ENCODE results near the gene DUSP28. TPM values are rescaled to one million over a fixed set of nuclear protein-coding genes. Genes with fewer than 3 reads are reported as not detected.

DUSP28 gene
- total and polyA plus RNA-seq, 2 of the 13 experiments (the other 11 are each of a cell fraction or from before 2014, with no cell fraction given) = 5.2 to 8.6 TPM

DNA sequence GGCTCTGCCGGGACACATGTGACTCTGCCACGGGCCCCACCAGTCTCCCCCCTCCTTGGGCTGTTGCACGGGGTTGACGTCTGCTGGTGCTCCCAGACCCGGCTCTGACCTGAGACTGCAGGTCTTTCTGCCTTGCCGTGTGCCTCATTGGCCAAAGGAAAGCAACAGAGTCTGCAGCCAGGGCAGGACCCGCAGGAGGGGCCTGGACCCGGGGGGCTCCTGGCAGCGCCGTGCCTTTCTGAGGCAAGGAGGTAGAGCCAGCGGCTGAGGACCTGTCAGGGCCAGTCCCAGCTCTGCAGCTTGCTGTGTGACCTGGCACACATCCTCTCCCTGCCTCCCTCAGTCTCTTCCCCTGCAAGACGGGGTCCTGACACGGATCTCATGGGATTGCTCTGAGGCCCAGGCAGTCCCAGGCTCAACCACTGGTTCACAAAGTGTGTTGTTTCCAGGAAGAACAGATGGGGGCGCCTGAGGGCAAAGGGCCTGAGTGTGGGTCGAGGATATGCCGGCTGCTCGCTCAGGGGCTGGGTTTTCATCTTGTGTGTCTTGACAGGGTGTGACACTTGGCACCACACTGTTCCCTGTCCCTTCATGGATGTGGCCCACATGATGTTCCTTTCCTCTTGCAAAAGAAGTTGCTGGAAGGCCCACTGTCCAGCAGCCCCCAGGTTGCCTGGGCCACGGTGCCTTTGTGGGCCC, 35.4 kb downstream of the DUSP28 start (continued):
- TF ChIP-seq ZNF749 (CRISPR knock-in tag; IDR thresholded peaks at IDR 0.05; ENCODE audit: borderline replicate concordance) (no peak), SMARCE1 (IDR thresholded peaks at IDR 0.05; ENCODE audit: borderline replicate concordance) (no peak), ZIK1 (CRISPR knock-in tag; IDR thresholded peaks at IDR 0.05; ENCODE audit: borderline replicate concordance, low read depth) (0 out of 2 replicates have a peak, but pooled peaks have one; percentile 59), KAT2B (IDR thresholded peaks at IDR 0.05; ENCODE audit: borderline replicate concordance, low read depth, low read length) (no peak), SSRP1 (CRISPR knock-in tag; IDR thresholded peaks at IDR 0.05) (no peak), ZNF607 (CRISPR knock-in tag; IDR thresholded peaks at IDR 0.05; ENCODE audit: borderline replicate concordance) (no peak), KDM4B (CRISPR knock-in tag; IDR thresholded peaks at IDR 0.05) (no peak), ZNF605 (CRISPR knock-in tag; IDR thresholded peaks at IDR 0.05) (no peak), XRCC5 (optimal IDR thresholded peaks at IDR 0.05; ENCODE audit: low read length) (peak; percentile 56), ZNF451 (CRISPR knock-in tag; IDR thresholded peaks at IDR 0.05) (peak; percentile 77; the same call in 1 of the 2 replicates), KLF13 (CRISPR knock-in tag; IDR thresholded peaks at IDR 0.05) (no peak), XBP1 (CRISPR knock-in tag; IDR thresholded peaks at IDR 0.05) (no peak)
- TF ChIP-seq, protein P1, sequence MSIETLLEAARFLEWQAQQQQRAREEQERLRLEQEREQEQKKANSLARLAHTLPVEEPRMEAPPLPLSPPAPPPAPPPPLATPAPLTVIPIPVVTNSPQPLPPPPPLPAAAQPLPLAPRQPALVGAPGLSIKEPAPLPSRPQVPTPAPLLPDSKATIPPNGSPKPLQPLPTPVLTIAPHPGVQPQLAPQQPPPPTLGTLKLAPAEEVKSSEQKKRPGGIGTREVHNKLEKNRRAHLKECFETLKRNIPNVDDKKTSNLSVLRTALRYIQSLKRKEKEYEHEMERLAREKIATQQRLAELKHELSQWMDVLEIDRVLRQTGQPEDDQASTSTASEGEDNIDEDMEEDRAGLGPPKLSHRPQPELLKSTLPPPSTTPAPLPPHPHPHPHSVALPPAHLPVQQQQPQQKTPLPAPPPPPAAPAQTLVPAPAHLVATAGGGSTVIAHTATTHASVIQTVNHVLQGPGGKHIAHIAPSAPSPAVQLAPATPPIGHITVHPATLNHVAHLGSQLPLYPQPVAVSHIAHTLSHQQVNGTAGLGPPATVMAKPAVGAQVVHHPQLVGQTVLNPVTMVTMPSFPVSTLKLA (IDR thresholded peaks at IDR 0.05) = no peak
- TF ChIP-seq, protein P2, sequence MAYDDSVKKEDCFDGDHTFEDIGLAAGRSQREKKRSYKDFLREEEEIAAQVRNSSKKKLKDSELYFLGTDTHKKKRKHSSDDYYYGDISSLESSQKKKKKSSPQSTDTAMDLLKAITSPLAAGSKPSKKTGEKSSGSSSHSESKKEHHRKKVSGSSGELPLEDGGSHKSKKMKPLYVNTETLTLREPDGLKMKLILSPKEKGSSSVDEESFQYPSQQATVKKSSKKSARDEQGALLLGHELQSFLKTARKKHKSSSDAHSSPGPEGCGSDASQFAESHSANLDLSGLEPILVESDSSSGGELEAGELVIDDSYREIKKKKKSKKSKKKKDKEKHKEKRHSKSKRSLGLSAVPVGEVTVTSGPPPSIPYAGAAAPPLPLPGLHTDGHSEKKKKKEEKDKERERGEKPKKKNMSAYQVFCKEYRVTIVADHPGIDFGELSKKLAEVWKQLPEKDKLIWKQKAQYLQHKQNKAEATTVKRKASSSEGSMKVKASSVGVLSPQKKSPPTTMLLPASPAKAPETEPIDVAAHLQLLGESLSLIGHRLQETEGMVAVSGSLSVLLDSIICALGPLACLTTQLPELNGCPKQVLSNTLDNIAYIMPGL (CRISPR knock-in tag; IDR thresholded peaks at IDR 0.05; ENCODE audit: borderline replicate concordance in 1 of 2, low read depth in 1 of 2) = no peak; a peak in 1 of 4 replicates
- TF ChIP-seq, protein P3, sequence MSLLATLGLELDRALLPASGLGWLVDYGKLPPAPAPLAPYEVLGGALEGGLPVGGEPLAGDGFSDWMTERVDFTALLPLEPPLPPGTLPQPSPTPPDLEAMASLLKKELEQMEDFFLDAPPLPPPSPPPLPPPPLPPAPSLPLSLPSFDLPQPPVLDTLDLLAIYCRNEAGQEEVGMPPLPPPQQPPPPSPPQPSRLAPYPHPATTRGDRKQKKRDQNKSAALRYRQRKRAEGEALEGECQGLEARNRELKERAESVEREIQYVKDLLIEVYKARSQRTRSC (CRISPR knock-in tag; IDR thresholded peaks at IDR 0.05; ENCODE audit: low read depth) = no peak
- TF ChIP-seq, protein P4, sequence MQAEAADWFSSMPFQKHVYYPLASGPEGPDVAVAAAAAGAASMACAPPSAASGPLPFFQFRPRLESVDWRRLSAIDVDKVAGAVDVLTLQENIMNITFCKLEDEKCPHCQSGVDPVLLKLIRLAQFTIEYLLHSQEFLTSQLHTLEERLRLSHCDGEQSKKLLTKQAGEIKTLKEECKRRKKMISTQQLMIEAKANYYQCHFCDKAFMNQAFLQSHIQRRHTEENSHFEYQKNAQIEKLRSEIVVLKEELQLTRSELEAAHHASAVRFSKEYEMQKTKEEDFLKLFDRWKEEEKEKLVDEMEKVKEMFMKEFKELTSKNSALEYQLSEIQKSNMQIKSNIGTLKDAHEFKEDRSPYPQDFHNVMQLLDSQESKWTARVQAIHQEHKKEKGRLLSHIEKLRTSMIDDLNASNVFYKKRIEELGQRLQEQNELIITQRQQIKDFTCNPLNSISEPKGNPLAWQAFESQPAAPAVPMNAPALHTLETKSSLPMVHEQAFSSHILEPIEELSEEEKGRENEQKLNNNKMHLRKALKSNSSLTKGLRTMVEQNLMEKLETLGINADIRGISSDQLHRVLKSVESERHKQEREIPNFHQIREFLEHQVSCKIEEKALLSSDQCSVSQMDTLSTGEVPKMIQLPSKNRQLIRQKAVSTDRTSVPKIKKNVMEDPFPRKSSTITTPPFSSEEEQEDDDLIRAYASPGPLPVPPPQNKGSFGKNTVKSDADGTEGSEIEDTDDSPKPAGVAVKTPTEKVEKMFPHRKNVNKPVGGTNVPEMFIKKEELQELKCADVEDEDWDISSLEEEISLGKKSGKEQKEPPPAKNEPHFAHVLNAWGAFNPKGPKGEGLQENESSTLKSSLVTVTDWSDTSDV (CRISPR knock-in tag; IDR thresholded peaks at IDR 0.05) = no peak
- TF ChIP-seq, protein P5, sequence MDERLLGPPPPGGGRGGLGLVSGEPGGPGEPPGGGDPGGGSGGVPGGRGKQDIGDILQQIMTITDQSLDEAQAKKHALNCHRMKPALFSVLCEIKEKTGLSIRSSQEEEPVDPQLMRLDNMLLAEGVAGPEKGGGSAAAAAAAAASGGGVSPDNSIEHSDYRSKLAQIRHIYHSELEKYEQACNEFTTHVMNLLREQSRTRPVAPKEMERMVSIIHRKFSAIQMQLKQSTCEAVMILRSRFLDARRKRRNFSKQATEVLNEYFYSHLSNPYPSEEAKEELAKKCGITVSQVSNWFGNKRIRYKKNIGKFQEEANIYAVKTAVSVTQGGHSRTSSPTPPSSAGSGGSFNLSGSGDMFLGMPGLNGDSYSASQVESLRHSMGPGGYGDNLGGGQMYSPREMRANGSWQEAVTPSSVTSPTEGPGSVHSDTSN (CRISPR knock-in tag; IDR thresholded peaks at IDR 0.05) = no peak
- TF ChIP-seq, protein P6, sequence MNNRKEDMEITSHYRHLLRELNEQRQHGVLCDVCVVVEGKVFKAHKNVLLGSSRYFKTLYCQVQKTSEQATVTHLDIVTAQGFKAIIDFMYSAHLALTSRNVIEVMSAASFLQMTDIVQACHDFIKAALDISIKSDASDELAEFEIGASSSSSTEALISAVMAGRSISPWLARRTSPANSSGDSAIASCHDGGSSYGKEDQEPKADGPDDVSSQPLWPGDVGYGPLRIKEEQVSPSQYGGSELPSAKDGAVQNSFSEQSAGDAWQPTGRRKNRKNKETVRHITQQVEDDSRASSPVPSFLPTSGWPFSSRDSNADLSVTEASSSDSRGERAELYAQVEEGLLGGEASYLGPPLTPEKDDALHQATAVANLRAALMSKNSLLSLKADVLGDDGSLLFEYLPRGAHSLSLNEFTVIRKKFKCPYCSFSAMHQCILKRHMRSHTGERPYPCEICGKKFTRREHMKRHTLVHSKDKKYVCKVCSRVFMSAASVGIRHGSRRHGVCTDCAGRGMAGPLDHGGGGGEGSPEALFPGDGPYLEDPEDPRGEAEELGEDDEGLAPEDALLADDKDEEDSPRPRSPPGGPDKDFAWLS (CRISPR knock-in tag; IDR thresholded peaks at IDR 0.05; ENCODE audit: borderline replicate concordance) = no peak
